H9 (cell line): ENCODE data around the gene TMEM176B. TPM values are rescaled to one million over a fixed set of nuclear protein-coding genes. Genes with fewer than 3 reads are reported as not detected.

Source experiments
- DNase-seq: peaks from one replicate; pipeline ENCODE4 v3.0.0-alpha.2; 2017
- H2AFZ ChIP-seq: one replicate; pipeline ENCODE4 v1.6.1; 2013; ENCODE audit warnings: mild to moderate bottlenecking, low read length, control low read depth, moderate library complexity
- H2AK5ac ChIP-seq: 2 replicates; pipeline ENCODE4 v1.6.1; 2013; ENCODE audit warnings: low read length, control low read depth, mixed read lengths; ENCODE audit not compliant: insufficient read length
- H2BK120ac ChIP-seq: one replicate; pipeline ENCODE4 v1.6.1; 2013; ENCODE audit warnings: low read depth, mild to moderate bottlenecking, low read length, control low read depth, inconsistent platforms; ENCODE audit not compliant: poor library complexity, severe bottlenecking
- H2BK12ac ChIP-seq: 2 replicates; pipeline ENCODE4 v1.6.1; 2013; ENCODE audit warnings: low read length, control low read depth, mixed read lengths, low read depth; ENCODE audit not compliant: insufficient read length
- H2BK15ac ChIP-seq: 2 replicates; pipeline ENCODE4 v1.6.1; 2013; ENCODE audit warnings: low read depth, low read length, control low read depth
- H2BK20ac ChIP-seq: one replicate; pipeline ENCODE4 v1.6.1; 2013; ENCODE audit warnings: low read depth, mild to moderate bottlenecking, low read length, control low read depth, inconsistent platforms; ENCODE audit not compliant: poor library complexity, severe bottlenecking
- H2BK5ac ChIP-seq: 2 replicates; pipeline ENCODE4 v1.6.1; 2013; ENCODE audit warnings: low read length, control low read depth, mixed read lengths; ENCODE audit not compliant: insufficient read length
- H3K14ac ChIP-seq: 2 replicates; pipeline ENCODE4 v1.6.1; 2013; ENCODE audit warnings: low read length, control low read depth; ENCODE audit not compliant: insufficient read depth
- H3K18ac ChIP-seq: 2 replicates; pipeline ENCODE4 v1.6.1; 2013; ENCODE audit warnings: low read depth, mild to moderate bottlenecking, mixed read lengths, low read length, control low read depth; ENCODE audit not compliant: insufficient read length
- H3K23ac ChIP-seq: 2 replicates; pipeline ENCODE4 v1.6.1; 2013; ENCODE audit warnings: low read length, control low read depth, mixed read lengths, low read depth; ENCODE audit not compliant: insufficient read length
- H3K23me2 ChIP-seq: 2 replicates; pipeline ENCODE4 v1.6.1; 2013; ENCODE audit warnings: low read depth, mild to moderate bottlenecking, mixed read lengths, low read length, control low read depth; ENCODE audit not compliant: insufficient read length, poor library complexity, severe bottlenecking
- H3K27ac ChIP-seq: 2 replicates; pipeline ENCODE4 v1.5.1; 2013; ENCODE audit warnings: low read length, control low read depth, mixed read lengths, low read depth; ENCODE audit not compliant: insufficient read length
- H3K27me3 ChIP-seq: 2 replicates; pipeline ENCODE4 v1.6.1; 2013; ENCODE audit warnings: low read length, control low read depth, inconsistent platforms; ENCODE audit not compliant: insufficient read depth
- H3K4ac ChIP-seq: 2 replicates; pipeline ENCODE4 v1.6.1; 2013; ENCODE audit warnings: low read depth, mild to moderate bottlenecking, control low read depth, inconsistent platforms, low read length, moderate library complexity
- H3K4me1 ChIP-seq: 2 replicates; pipeline ENCODE4 v1.6.1; 2013; ENCODE audit warnings: low read length, control low read depth, inconsistent platforms; ENCODE audit not compliant: insufficient read depth
- H3K4me2 ChIP-seq: 2 replicates; pipeline ENCODE4 v1.6.1; 2013; ENCODE audit warnings: low read length, control low read depth, mixed read lengths; ENCODE audit not compliant: insufficient read length, insufficient read depth
- H3K56ac ChIP-seq: 2 replicates; pipeline ENCODE4 v1.6.1; 2013; ENCODE audit warnings: low read depth, mild to moderate bottlenecking, mixed read lengths, low read length, control low read depth; ENCODE audit not compliant: insufficient read length
- H3K79me1 ChIP-seq: 2 replicates; pipeline ENCODE4 v1.6.1; 2013; ENCODE audit warnings: low read depth, mild to moderate bottlenecking, moderate library complexity, low read length, control low read depth, inconsistent platforms; ENCODE audit not compliant: insufficient read depth, poor library complexity, severe bottlenecking
- H3K79me2 ChIP-seq: 2 replicates; pipeline ENCODE4 v1.6.1; 2013; ENCODE audit warnings: low read length, control low read depth, inconsistent platforms; ENCODE audit not compliant: insufficient read depth
- H3K9ac ChIP-seq: 2 replicates; pipeline ENCODE4 v1.6.1; 2013; ENCODE audit warnings: low read length, control low read depth, mixed read lengths; ENCODE audit not compliant: insufficient read length; ENCODE audit errors: extremely low read depth
- H3K9me3 ChIP-seq: one replicate; pipeline ENCODE4 v1.6.1; 2013; ENCODE audit warnings: low read depth, low read length, inconsistent platforms; ENCODE audit not compliant: control insufficient read depth
- H3T11ph ChIP-seq: one replicate; pipeline ENCODE4 v1.6.1; 2013; ENCODE audit warnings: mild to moderate bottlenecking, low read length, control low read depth, inconsistent platforms
- H4K20me1 ChIP-seq: one replicate; pipeline ENCODE4 v1.6.1; 2013; ENCODE audit not compliant: control insufficient read depth, insufficient read length, insufficient read depth
- H4K5ac ChIP-seq: 2 replicates; pipeline ENCODE4 v1.6.1; 2013; ENCODE audit warnings: low read depth, mild to moderate bottlenecking, mixed read lengths, low read length, control low read depth; ENCODE audit not compliant: insufficient read length
- H4K8ac ChIP-seq: replicated peaks from 2 replicates; pipeline ENCODE4 v1.6.1; 2013; ENCODE audit warnings: low read length, control low read depth, mixed read lengths, low read depth; ENCODE audit not compliant: insufficient read length
- H4K91ac ChIP-seq: 2 replicates; pipeline ENCODE4 v1.6.1; 2013; ENCODE audit warnings: low read depth, mild to moderate bottlenecking, moderate library complexity, mixed read lengths, low read length, control low read depth; ENCODE audit not compliant: insufficient read length
- H3K27ac Mint-ChIP-seq, 3 experiments: 2 replicates in 2 of 3; 3 replicates in 1 of 3; pipeline ENCODE4 v1.8.0; 2020 to 2021; ENCODE audit warnings: mixed read lengths in 3 of 3, mild to moderate bottlenecking in 1 of 3, moderate library complexity in 1 of 3
- H3K27me3 Mint-ChIP-seq: 2 replicates; pipeline ENCODE4 v1.8.0; 2021; ENCODE audit warnings: low read depth, mild to moderate bottlenecking, moderate library complexity, mixed read lengths
- H3K36me3 Mint-ChIP-seq, 3 experiments: 2 replicates in 2 of 3; 3 replicates in 1 of 3; pipeline ENCODE4 v1.8.0; 2020 to 2021; ENCODE audit warnings: low read depth in 3 of 3, mixed read lengths in 3 of 3; ENCODE audit not compliant: insufficient read depth in 1 of 3
- H3K4me1 Mint-ChIP-seq, 2 experiments: 2 replicates each; pipeline ENCODE4 v1.8.0; 2020; ENCODE audit warnings: mixed read lengths in 2 of 2
- H3K4me3 Mint-ChIP-seq, 2 experiments: 2 replicates in 1 of 2; 3 replicates in 1 of 2; pipeline ENCODE4 v1.8.0; 2020 to 2021; ENCODE audit warnings: mild to moderate bottlenecking in 2 of 2, mixed read lengths in 2 of 2, moderate library complexity in 1 of 2
- H3K9me3 Mint-ChIP-seq, 2 experiments: 2 replicates in 1 of 2; 3 replicates in 1 of 2; pipeline ENCODE4 v1.8.0; 2020; ENCODE audit warnings: mild to moderate bottlenecking in 2 of 2, mixed read lengths in 2 of 2, moderate library complexity in 1 of 2
- WGBS: extraction: QIAGEN DNeasy Blood & Tissue Kit; methylation state at CpG from one replicate; pipeline ENCODE4 v1.1.7; 2013; ENCODE audit warnings: missing lambda C conversion rate, low lambda C conversion rate, mixed read lengths; ENCODE audit not compliant: insufficient read length; ENCODE audit errors: extremely low coverage; 5-methylcytosine and 5-hydroxymethylcytosine counted together
- total RNA-seq: library from RNA; stranded (reverse); gene quantifications from 2 replicates; pipeline ENCODE4 v1.2.1, GENCODE V29; 2021
- TF ChIP-seq, protein P1 (sequence below): fragments of 200-600 bp; sonication (generic); conservative IDR thresholded peaks from 3 replicates; pipeline ENCODE4 v1.8.0; 2021; ENCODE audit warnings: antibody characterized with exemption, mild to moderate bottlenecking

TMEM176B gene
- total RNA-seq, 1 experiment from 2014 or later: 0.85 TPM

DNA sequence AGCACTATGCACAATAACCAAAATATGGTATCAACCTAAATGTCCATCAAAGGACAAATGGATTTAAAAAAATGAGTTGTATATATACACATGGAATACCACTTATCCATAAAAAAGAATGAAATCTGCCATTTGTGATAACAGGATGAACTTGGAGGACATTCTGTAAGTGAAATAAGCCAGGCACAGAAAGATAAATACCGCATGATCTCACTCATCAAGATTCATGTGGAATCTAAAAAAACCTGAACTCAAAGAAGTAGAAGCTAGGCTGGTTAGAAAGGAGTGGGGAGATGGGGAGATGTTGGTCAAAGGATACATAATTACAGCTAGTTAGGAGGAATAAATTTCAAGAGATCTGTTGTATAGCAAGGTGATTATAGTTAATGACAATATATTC is 34.9 kb upstream of the TMEM176B start:
- no peak overlapping the region for H3T11ph ChIP-seq
- no peak overlapping the region for H3K27ac ChIP-seq
- H4K5ac ChIP-seq: no peak overlapping the region
- H2BK12ac ChIP-seq: no peak overlapping the region
- no peak overlapping the region for H3K9ac ChIP-seq
- no peak overlapping the region for H2AK5ac ChIP-seq
- no peak overlapping the region for H2BK20ac ChIP-seq
- Mint-ChIP-seq H3K4me3 (no peak overlapping the region), H3K4me1 (no peaks in the 10 kb centered on the region), H3K9me3 (no peaks in the 10 kb centered on the region; a peak in 2 of 5 replicates), H3K36me3 (no peaks in the 10 kb centered on the region), H3K27me3 (peaks cover 62% of the 10 kb centered on the region), H3K27ac (no peak overlapping the region)
- no peaks in the 10 kb centered on the region for H3K79me2 ChIP-seq
- no peak overlapping the region for H3K18ac ChIP-seq
- no peak overlapping the region for H4K91ac ChIP-seq
- no peak overlapping the region for H2BK5ac ChIP-seq
- no peaks in the 10 kb centered on the region for H3K27me3 ChIP-seq
- no peak overlapping the region for H2AFZ ChIP-seq
- no peaks in the 10 kb centered on the region for H4K20me1 ChIP-seq
- H3K79me1 ChIP-seq: no peaks in the 10 kb centered on the region
- no peak overlapping the region for H2BK15ac ChIP-seq
- H3K56ac ChIP-seq: no peak overlapping the region
- H4K8ac ChIP-seq: no peak overlapping the region
- H3K4me2 ChIP-seq: no peak overlapping the region
- H3K23me2 ChIP-seq: no peaks in the 10 kb centered on the region
- no peak overlapping the region for H3K23ac ChIP-seq
- no peak overlapping the region for H3K4ac ChIP-seq
- no peak overlapping the region for H3K14ac ChIP-seq
- no CpG with 5 or more reads among the region's 1 CpG for WGBS
- no peak overlapping the region for H2BK120ac ChIP-seq
- H3K9me3 ChIP-seq: no peaks in the 10 kb centered on the region
- no peak for DNase-seq
- TF ChIP-seq, protein P1, sequence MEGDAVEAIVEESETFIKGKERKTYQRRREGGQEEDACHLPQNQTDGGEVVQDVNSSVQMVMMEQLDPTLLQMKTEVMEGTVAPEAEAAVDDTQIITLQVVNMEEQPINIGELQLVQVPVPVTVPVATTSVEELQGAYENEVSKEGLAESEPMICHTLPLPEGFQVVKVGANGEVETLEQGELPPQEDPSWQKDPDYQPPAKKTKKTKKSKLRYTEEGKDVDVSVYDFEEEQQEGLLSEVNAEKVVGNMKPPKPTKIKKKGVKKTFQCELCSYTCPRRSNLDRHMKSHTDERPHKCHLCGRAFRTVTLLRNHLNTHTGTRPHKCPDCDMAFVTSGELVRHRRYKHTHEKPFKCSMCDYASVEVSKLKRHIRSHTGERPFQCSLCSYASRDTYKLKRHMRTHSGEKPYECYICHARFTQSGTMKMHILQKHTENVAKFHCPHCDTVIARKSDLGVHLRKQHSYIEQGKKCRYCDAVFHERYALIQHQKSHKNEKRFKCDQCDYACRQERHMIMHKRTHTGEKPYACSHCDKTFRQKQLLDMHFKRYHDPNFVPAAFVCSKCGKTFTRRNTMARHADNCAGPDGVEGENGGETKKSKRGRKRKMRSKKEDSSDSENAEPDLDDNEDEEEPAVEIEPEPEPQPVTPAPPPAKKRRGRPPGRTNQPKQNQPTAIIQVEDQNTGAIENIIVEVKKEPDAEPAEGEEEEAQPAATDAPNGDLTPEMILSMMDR: no peak
- H3K4me1 ChIP-seq: no peaks in the 10 kb centered on the region
